IMR-90 (cell line): Measurements from ENCODE around the gene CDKAL1. TPM values are rescaled to one million over a fixed set of nuclear protein-coding genes. Genes with fewer than 3 reads are reported as not detected.
"Not testable (repeated sequence)": the region's sequence is repeated elsewhere in the genome, so short reads cannot be mapped to it uniquely, and the experiment has no call there.

ENCODE experiments used
- ATAC-seq: fragments of 200-7000 bp; cut with Tn5 transposase; 2 replicates; pipeline ENCODE4 v1.9.1; 2020; ENCODE audit warnings: low read depth, mild to moderate bottlenecking, moderate library complexity
- BruUV-seq: library from RNA; stranded (reverse); fragments of 400-500 nt; replicated peaks from 2 replicates; lab custom pipeline; 2021; lab: Mats Ljungman, UMichigan
- CTCF ChIA-PET: fragments of 300-600 bp; formaldehyde crosslinking; extraction: SDS; loops from one replicate; lab custom pipeline; 2021; ENCODE audit warnings: antibody characterized with exemption; lab: Yijun Ruan, JAX
- POLR2A ChIA-PET: fragments of 300-600 bp; sonication (Branson Sonifier 250); formaldehyde crosslinking; loops from one replicate; lab custom pipeline; 2022; ENCODE audit warnings: antibody characterized with exemption; ENCODE audit not compliant: unreplicated experiment; lab: Charles Lee
- DNase-seq: peaks from one replicate; pipeline ENCODE4 v3.0.0; 2013
- H2AFZ ChIP-seq: replicated peaks from 2 replicates; pipeline ENCODE3; 2013; ENCODE audit warnings: low read length, mild to moderate bottlenecking; ENCODE audit not compliant: poor library complexity
- H2AK5ac ChIP-seq: 2 replicates; pipeline ENCODE4 v1.6.1; 2013; ENCODE audit warnings: low read depth, low read length, inconsistent platforms
- H2AK9ac ChIP-seq: replicated peaks from 2 replicates; pipeline ENCODE3; 2013; ENCODE audit warnings: mild to moderate bottlenecking, low read depth, low read length, moderate library complexity; ENCODE audit not compliant: poor library complexity
- H2BK120ac ChIP-seq: 2 replicates; pipeline ENCODE4 v1.6.1; 2013; ENCODE audit warnings: low read depth, low read length, inconsistent platforms
- H2BK15ac ChIP-seq: 3 replicates; pipeline ENCODE4 v1.6.1; 2013; ENCODE audit warnings: low read depth, low read length, inconsistent platforms
- H2BK20ac ChIP-seq: 2 replicates; pipeline ENCODE4 v1.6.1; 2013; ENCODE audit warnings: low read depth, mild to moderate bottlenecking, inconsistent platforms, low read length, moderate library complexity
- H2BK5ac ChIP-seq: 2 replicates; pipeline ENCODE4 v1.6.1; 2013; ENCODE audit warnings: mild to moderate bottlenecking, low read depth, low read length, inconsistent platforms; ENCODE audit not compliant: poor library complexity, severe bottlenecking
- H3K14ac ChIP-seq: replicated peaks from 2 replicates; pipeline ENCODE4 v1.6.1; 2013; ENCODE audit warnings: low read depth, low read length, inconsistent platforms
- H3K18ac ChIP-seq: 2 replicates; pipeline ENCODE4 v1.6.1; 2013; ENCODE audit warnings: low read depth, low read length, control low read depth
- H3K23ac ChIP-seq: 2 replicates; pipeline ENCODE4 v1.6.1; 2013; ENCODE audit warnings: low read depth, low read length, inconsistent platforms
- H3K27ac ChIP-seq: 2 replicates; pipeline ENCODE4 v1.5.1; 2013; ENCODE audit warnings: mild to moderate bottlenecking, control low read depth, low read length; ENCODE audit not compliant: insufficient read depth
- H3K27me3 ChIP-seq: 2 replicates; pipeline ENCODE4 v1.6.1; 2013; ENCODE audit warnings: low read length; ENCODE audit not compliant: control insufficient read depth, insufficient read depth
- H3K36me3 ChIP-seq: 2 replicates; pipeline ENCODE4 v1.6.1; 2013; ENCODE audit warnings: low read length, mixed read lengths; ENCODE audit not compliant: control insufficient read depth, insufficient read depth
- H3K4ac ChIP-seq: 2 replicates; pipeline ENCODE4 v1.6.1; 2013; ENCODE audit warnings: low read depth, low read length, inconsistent platforms
- H3K4me1 ChIP-seq: 2 replicates; pipeline ENCODE4 v1.6.1; 2013; ENCODE audit warnings: low read length, mixed read lengths; ENCODE audit not compliant: control insufficient read depth, insufficient read depth
- H3K4me2 ChIP-seq: 2 replicates; pipeline ENCODE4 v1.6.1; 2013; ENCODE audit warnings: low read depth, mild to moderate bottlenecking, control low read depth, low read length, moderate library complexity
- H3K4me3 ChIP-seq: 2 replicates; pipeline ENCODE4 v1.5.1; 2013; ENCODE audit warnings: low read depth, mild to moderate bottlenecking, control low read depth, low read length, moderate library complexity; ENCODE audit not compliant: insufficient read depth
- H3K56ac ChIP-seq: 2 replicates; pipeline ENCODE4 v1.6.1; 2013; ENCODE audit warnings: low read length, inconsistent platforms; ENCODE audit not compliant: insufficient read depth; ENCODE audit errors: extremely low read depth
- H3K79me1 ChIP-seq, 2 experiments: 2 replicates each; pipeline ENCODE4 v1.6.1; 2013; ENCODE audit warnings: low read length in 2 of 2, inconsistent platforms in 1 of 2, low read depth in 1 of 2
- H3K9ac ChIP-seq: 2 replicates; pipeline ENCODE4 v1.6.1; 2013; ENCODE audit warnings: low read depth, low read length, control low read depth
- H3K9me1 ChIP-seq: 2 replicates; pipeline ENCODE4 v1.6.1; 2013; ENCODE audit warnings: low read length, inconsistent platforms; ENCODE audit not compliant: insufficient read depth
- H3K9me3 ChIP-seq: 2 replicates; pipeline ENCODE4 v1.6.1; 2013; ENCODE audit warnings: low read length; ENCODE audit not compliant: control insufficient read depth, insufficient read depth
- H4K20me1 ChIP-seq: 2 replicates; pipeline ENCODE4 v1.6.1; 2013; ENCODE audit warnings: low read length, inconsistent platforms; ENCODE audit not compliant: insufficient read depth
- H4K5ac ChIP-seq: 2 replicates; pipeline ENCODE4 v1.6.1; 2013; ENCODE audit warnings: mild to moderate bottlenecking, low read depth, low read length, control low read depth
- H4K8ac ChIP-seq, 2 experiments: 2 replicates each; pipeline ENCODE4 v1.6.1; 2013; ENCODE audit warnings: low read depth in 2 of 2, low read length in 2 of 2, control low read depth in 1 of 2, inconsistent platforms in 1 of 2
- H4K91ac ChIP-seq: 2 replicates; pipeline ENCODE4 v1.6.1; 2013; ENCODE audit warnings: low read depth, low read length, inconsistent platforms; ENCODE audit not compliant: insufficient read depth
- CHD1 ChIP-seq: IDR thresholded peaks from 2 replicates; pipeline ENCODE4 v1.6.1; 2012; ENCODE audit warnings: low read depth, low read length, improper control_type of control experiment
- ELK1 ChIP-seq: fragments of 150-350 bp; IDR thresholded peaks from 2 replicates; pipeline ENCODE4 v1.6.1; 2016; ENCODE audit warnings: low read depth, mild to moderate bottlenecking, low read length, moderate library complexity, borderline replicate concordance
- FOS ChIP-seq: fragments of 150-350 bp; IDR thresholded peaks from 2 replicates; pipeline ENCODE4 v1.6.1; 2016; ENCODE audit warnings: low read depth, low read length
- MAZ ChIP-seq: IDR thresholded peaks from 2 replicates; pipeline ENCODE4 v1.6.1; 2012; ENCODE audit warnings: low read depth, mild to moderate bottlenecking, low read length, improper control_type of control experiment, moderate library complexity, borderline replicate concordance
- MXI1 ChIP-seq: IDR thresholded peaks from 2 replicates; pipeline ENCODE4 v1.6.1; 2012; ENCODE audit warnings: low read depth, mild to moderate bottlenecking, low read length, moderate library complexity, borderline replicate concordance
- NFE2L2 ChIP-seq: fragments of 150-350 bp; IDR thresholded peaks from 2 replicates; pipeline ENCODE4 v1.6.1; 2016; ENCODE audit warnings: low read depth, mild to moderate bottlenecking, low read length
- RAD21 ChIP-seq: IDR thresholded peaks from 2 replicates; pipeline ENCODE4 v1.6.1; 2012; ENCODE audit warnings: low read length, improper control_type of control experiment
- RFX5 ChIP-seq: IDR thresholded peaks from 2 replicates; pipeline ENCODE4 v1.8.0; 2012; ENCODE audit warnings: low read depth, mild to moderate bottlenecking, low read length, moderate library complexity
- SMC3 ChIP-seq: fragments of 150-350 bp; IDR thresholded peaks from 2 replicates; pipeline ENCODE4 v1.6.1; 2016; ENCODE audit warnings: low read depth, mild to moderate bottlenecking, antibody characterized with exemption, low read length, moderate library complexity
- WGBS, 2 experiments: methylation state at CpG; one replicate each; pipeline versions ENCODE4 v1.1.5 to v1.1.7; 2013; ENCODE audit warnings: missing lambda C conversion rate in 2 of 2; ENCODE audit not compliant: insufficient read length in 1 of 2; ENCODE audit errors: extremely low coverage in 2 of 2; 5-methylcytosine and 5-hydroxymethylcytosine counted together
- dilution Hi-C: fragments of 300-500 bp; cut with HindIII; formaldehyde crosslinking; loops from one replicate; pipeline ENCODE4 v1.14.3; 2018; ENCODE audit warnings: low sequenced_read_pairs; ENCODE audit not compliant: unreplicated experiment
- in situ Hi-C: fragments of 300-500 bp; cut with MboI; formaldehyde crosslinking; loops from 3 replicates; pipeline ENCODE4 v1.14.3; 2019; ENCODE audit warnings: low sequenced_read_pairs, inconsistent platforms, mixed read lengths
- intact Hi-C: fragments of 100-400 bp; cut with micrococcal nuclease; formaldehyde crosslinking; loops from 2 replicates; pipeline ENCODE4 v1.10.0; 2022
- polyA plus RNA-seq, 3 experiments: library from polyadenylated mRNA; depleted of rRNA; stranded (reverse); fragments of >200 nt; gene quantifications; 2 replicates each; pipeline ENCODE4 v1.2.3, GENCODE V29; 2012; ENCODE audit warnings: low replicate concordance in 1 of 3
- total RNA-seq: library from RNA; depleted of rRNA; stranded (reverse); fragments of >200 nt; gene quantifications from 2 replicates; pipeline ENCODE4 v1.2.3, GENCODE V29; 2012

The CDKAL1 gene
- total and polyA plus RNA-seq, 2 of the 4 experiments (the other 2 are of a cell fraction) = 3.7 to 13.1 TPM

GRCh38 chr6:21246075-21246474 is 711.8 kb downstream of the CDKAL1 start:
- ATAC-seq = no peak
- DNase-seq = no peak
- dilution Hi-C loops = no loop called here
- H3K56ac ChIP-seq = no peak overlapping the region
- no peak overlapping the region for H3K18ac ChIP-seq
- H3K9ac ChIP-seq = no peak overlapping the region
- no peak overlapping the region for H3K4me3 ChIP-seq
- no peaks in the 10 kb centered on the region for H3K27me3 ChIP-seq
- no peak overlapping the region for H3K27ac ChIP-seq
- H3K36me3 ChIP-seq = no peaks in the 10 kb centered on the region
- no peaks in the 10 kb centered on the region for H3K9me3 ChIP-seq
- no peak overlapping the region for H4K91ac ChIP-seq
- H4K5ac ChIP-seq = no peak overlapping the region
- BruUV-seq = no TSS peak
- H3K4me1 ChIP-seq = no peaks in the 10 kb centered on the region
- in situ Hi-C loops = no loop called here
- H2BK5ac ChIP-seq = no peak overlapping the region
- H3K9me1 ChIP-seq = no peaks in the 10 kb centered on the region
- no peak overlapping the region for H3K23ac ChIP-seq
- no peak overlapping the region for H2BK20ac ChIP-seq
- no peaks in the 10 kb centered on the region for H3K79me1 ChIP-seq
- H2AK5ac ChIP-seq = no peak overlapping the region
- no peak for TF ChIP-seq SMC3
- no peak for TF ChIP-seq FOS
- TF ChIP-seq CHD1 = no peak
- TF ChIP-seq RFX5 = no peak
- no peak for TF ChIP-seq RAD21
- no peak for TF ChIP-seq ELK1
- no peak for TF ChIP-seq MAZ
- TF ChIP-seq NFE2L2 = no peak
- no peak for TF ChIP-seq MXI1
- WGBS, 2 experiments = 100% methylated on average over 2 of the region's 6 CpGs; no CpG with 5 or more reads in 1 of the 2 experiments
- no peak overlapping the region for H2BK15ac ChIP-seq
- H4K20me1 ChIP-seq = no peaks in the 10 kb centered on the region
- H2AK9ac ChIP-seq = no peak overlapping the region
- H3K4me2 ChIP-seq = no peak overlapping the region
- H2BK120ac ChIP-seq = no peak overlapping the region
- CTCF ChIA-PET = no interaction called here
- no peak overlapping the region for H3K4ac ChIP-seq
- POLR2A ChIA-PET = no interaction called here
- intact Hi-C loops = no loop called here
- no peak overlapping the region for H4K8ac ChIP-seq
- H3K14ac ChIP-seq = no peak overlapping the region
- H2AFZ ChIP-seq = no peak overlapping the region

- H4K5ac ChIP-seq, CTCF ChIA-PET, H3K9me1 ChIP-seq, H2BK120ac ChIP-seq, H4K20me1 ChIP-seq, H3K27me3 ChIP-seq, H2AK5ac ChIP-seq, intact Hi-C loops, H3K79me1 ChIP-seq, H2BK15ac ChIP-seq, H2AFZ ChIP-seq, DNase-seq, BruUV-seq, H3K27ac ChIP-seq, H3K4me1 ChIP-seq, H4K8ac ChIP-seq, H3K4ac ChIP-seq, H2BK20ac ChIP-seq, in situ Hi-C loops, H3K9me3 ChIP-seq, H3K4me3 ChIP-seq, H3K56ac ChIP-seq, H2AK9ac ChIP-seq, H3K18ac ChIP-seq, POLR2A ChIA-PET, H2BK5ac ChIP-seq, H3K36me3 ChIP-seq, H3K4me2 ChIP-seq, H3K9ac ChIP-seq, ATAC-seq, H3K23ac ChIP-seq, H3K14ac ChIP-seq, dilution Hi-C loops, H4K91ac ChIP-seq: not testable (repeated sequence)
These were observed 720.2 kb downstream of the CDKAL1 start for GRCh38 chr6:21254460-21254859.
